ENCODE measurements around the gene DGLUCY. TPM values are rescaled to one million over a fixed set of nuclear protein-coding genes. Genes with fewer than 3 reads are reported as not detected.

DGLUCY gene
- total RNA-seq, 4 donors from 2014 or later: 30.7 to 56.5 (median 38.9) TPM

Small RNA genes within 50 kb of the gene (small RNA-seq; reads per million reads assigned to genes)
- gene RNU7-30P: not detected
- 0.97 reads per million for gene SNORA11B

Other genes starting within 250 kb of the DGLUCY start
- 1 to 10 TPM; 4.6 to 7.3 (median 5.0) TPM for gene RPS6KA5, start 53.4 kb upstream of the DGLUCY start, total RNA-seq
- gene GPR68, start 130.6 kb downstream of the DGLUCY start, total RNA-seq: 1 to 10 TPM in 2 of 4 donors, under 1 TPM in 2; 0.51 to 2.2 (median 1.2) TPM